Endothelial cell of umbilical vein (primary cell): Measurements from ENCODE around the gene CELF2. TPM values are rescaled to one million over a fixed set of nuclear protein-coding genes. Genes with fewer than 3 reads are reported as not detected.

Experiments
- BruUV-seq: library from RNA; stranded (reverse); fragments of 400-500 nt; replicated peaks from 2 replicates; lab custom pipeline; 2021; lab: Mats Ljungman, UMichigan
- CTCF ChIA-PET: fragments of 300-600, 350-600 bp; sonication (Branson Sonifier 250); formaldehyde crosslinking; loops from one replicate; lab custom pipeline; 2021; ENCODE audit warnings: antibody characterized with exemption, inconsistent platforms; lab: Charles Lee
- POLR2A ChIA-PET: fragments of 300-600, 350-600 bp; sonication (Branson Sonifier 250); formaldehyde crosslinking; loops from one replicate; lab custom pipeline; 2021; ENCODE audit warnings: antibody characterized with exemption, inconsistent platforms; lab: Charles Lee
- DNase-seq: peaks from one replicate; pipeline ENCODE4 v3.0.0-alpha.2; 2011; ENCODE audit warnings: low read depth, low spot score
- FAIRE-seq: peaks from 2 replicates; lab custom pipeline; 2011; peaks lifted over from hg19 to GRCh38; lab: Jason Lieb, UNC
- H2AFZ ChIP-seq: 2 replicates; pipeline ENCODE4 v1.6.0; 2012; ENCODE audit warnings: low read depth, low read length, control low read depth, inconsistent platforms
- H3K27ac ChIP-seq: 2 replicates; pipeline ENCODE4 v1.5.1; 2011; ENCODE audit warnings: low read depth, mild to moderate bottlenecking, control low read depth, low read length, moderate library complexity; ENCODE audit not compliant: insufficient read depth
- H3K27me3 ChIP-seq, 2 experiments: 2 replicates each; pipeline versions ENCODE4 v1.6.0 to v1.6.1; 2011; ENCODE audit warnings: low read length in 2 of 2, mixed read lengths in 1 of 2; ENCODE audit not compliant: control insufficient read depth in 2 of 2, insufficient read depth in 2 of 2
- H3K36me3 ChIP-seq, 2 experiments: 2 replicates in 1 of 2; 3 replicates in 1 of 2; pipeline ENCODE4 v1.5.1; 2011; ENCODE audit warnings: low read length in 2 of 2, mild to moderate bottlenecking in 1 of 2, moderate library complexity in 1 of 2; ENCODE audit not compliant: control insufficient read depth in 2 of 2, insufficient read depth in 2 of 2; ENCODE audit errors: extremely low read depth in 1 of 2
- H3K4me1 ChIP-seq: 3 replicates; pipeline ENCODE4 v1.5.1; 2011; ENCODE audit warnings: mild to moderate bottlenecking, low read length; ENCODE audit not compliant: control insufficient read depth, insufficient read depth; ENCODE audit errors: extremely low read depth
- H3K4me2 ChIP-seq: 2 replicates; pipeline ENCODE4 v1.6.1; 2011; ENCODE audit warnings: low read length, control low read depth, mixed read lengths; ENCODE audit not compliant: insufficient read depth
- H3K4me3 ChIP-seq, 3 experiments: fragments of 200-600 bp in 1 of 3; sonication (generic), shearing (Covaris generic) in 1 of 3; replicated peaks in 1 of 3; 2 replicates each; pipeline ENCODE4 v1.5.1; 2011 to 2016; ENCODE audit warnings: control low read depth in 3 of 3, low read length in 3 of 3, mild to moderate bottlenecking in 2 of 3, inconsistent platforms in 1 of 3, low read depth in 1 of 3, moderate library complexity in 1 of 3; ENCODE audit not compliant: insufficient read depth in 1 of 3
- H3K79me2 ChIP-seq: 2 replicates; pipeline ENCODE4 v1.6.0; 2012; ENCODE audit warnings: low read length, inconsistent platforms; ENCODE audit not compliant: control insufficient read depth, insufficient read depth
- H3K9ac ChIP-seq: replicated peaks from 2 replicates; pipeline ENCODE3; 2011; ENCODE audit warnings: low read length, control low read depth; ENCODE audit not compliant: insufficient read depth; ENCODE audit errors: extremely low read depth
- H3K9me1 ChIP-seq: replicated peaks from 3 replicates; pipeline ENCODE4 v1.6.0; 2011; ENCODE audit warnings: mild to moderate bottlenecking, low read length; ENCODE audit not compliant: control insufficient read depth, insufficient read depth; ENCODE audit errors: extremely low read depth
- H3K9me3 ChIP-seq: replicated peaks from 2 replicates; pipeline ENCODE4 v1.5.1; 2012; ENCODE audit warnings: low read length, inconsistent platforms; ENCODE audit not compliant: control insufficient read depth, insufficient read depth
- H4K20me1 ChIP-seq: replicated peaks from 2 replicates; pipeline ENCODE3; 2011; ENCODE audit warnings: mild to moderate bottlenecking, low read length; ENCODE audit not compliant: control insufficient read depth, insufficient read depth; ENCODE audit errors: extremely low read depth
- CTCF ChIP-seq, 2 donors: IDR thresholded peaks; 1 replicate in 1 of 2; 2 replicates in 1 of 2; pipeline ENCODE4 v1.5.1; 2011; ENCODE audit warnings: low read length in 2 of 2, mild to moderate bottlenecking in 2 of 2, moderate library complexity in 2 of 2, control low read depth in 1 of 2, inconsistent platforms in 1 of 2, low read depth in 1 of 2; ENCODE audit not compliant: insufficient read depth in 1 of 2; ENCODE audit errors: extremely low read depth in 1 of 2
- FOS ChIP-seq: IDR thresholded peaks from 2 replicates; pipeline ENCODE4 v1.6.1; 2011; ENCODE audit warnings: mild to moderate bottlenecking, low read length, moderate library complexity, borderline replicate concordance; ENCODE audit not compliant: insufficient read depth
- GATA2 ChIP-seq: IDR thresholded peaks from 2 replicates; pipeline ENCODE4 v1.7.0; 2011; ENCODE audit warnings: low read depth, mild to moderate bottlenecking, moderate library complexity, mixed read lengths, low read length; ENCODE audit not compliant: insufficient read length, insufficient read depth
- POLR2A ChIP-seq: IDR thresholded peaks from 2 replicates; pipeline ENCODE4 v1.6.1; 2012; ENCODE audit warnings: low read depth, mild to moderate bottlenecking, control low read depth, low read length
- POLR2AphosphoS5 ChIP-seq: IDR thresholded peaks from 2 replicates; pipeline ENCODE4 v1.6.1; 2012; ENCODE audit warnings: low read depth, mild to moderate bottlenecking, control low read depth, low read length, moderate library complexity; ENCODE audit not compliant: insufficient read depth
- dilution Hi-C: fragments of 300-500 bp; cut with MboI; formaldehyde crosslinking; loops from one replicate; pipeline ENCODE4 v1.15.0; 2019; ENCODE audit warnings: low sequenced_read_pairs; ENCODE audit not compliant: extremely low pct_ligation_motif_present
- intact Hi-C: fragments of 100-400 bp; cut with micrococcal nuclease; formaldehyde crosslinking; loops from one replicate; pipeline ENCODE4 v1.10.0; 2022
- polyA plus RNA-seq, 4 experiments: library from polyadenylated mRNA; depleted of rRNA in 3 of 4; stranded (reverse) in 3 of 4; unstranded in 1 of 4; fragments of >200 nt; gene quantifications; 2 replicates each; pipeline versions ENCODE4 v1.2.1 to v1.2.3, GENCODE V29; 2011 to 2012; ENCODE audit warnings: missing spikeins in 1 of 4
- total RNA-seq: library from RNA; stranded (reverse); gene quantifications from 2 replicates; pipeline ENCODE4 v1.2.3, GENCODE V29; 2021
- TF ChIP-seq, protein P1 (sequence below): IDR thresholded peaks from 2 replicates; pipeline ENCODE4 v1.6.1; 2011; ENCODE audit not compliant: insufficient read depth, insufficient read length

CELF2 gene
- total and polyA plus RNA-seq, 2 donors (not counting 3 experiments of a cell fraction or from before 2014, with no cell fraction given) = 21.6 to 42.6 TPM

DNA sequence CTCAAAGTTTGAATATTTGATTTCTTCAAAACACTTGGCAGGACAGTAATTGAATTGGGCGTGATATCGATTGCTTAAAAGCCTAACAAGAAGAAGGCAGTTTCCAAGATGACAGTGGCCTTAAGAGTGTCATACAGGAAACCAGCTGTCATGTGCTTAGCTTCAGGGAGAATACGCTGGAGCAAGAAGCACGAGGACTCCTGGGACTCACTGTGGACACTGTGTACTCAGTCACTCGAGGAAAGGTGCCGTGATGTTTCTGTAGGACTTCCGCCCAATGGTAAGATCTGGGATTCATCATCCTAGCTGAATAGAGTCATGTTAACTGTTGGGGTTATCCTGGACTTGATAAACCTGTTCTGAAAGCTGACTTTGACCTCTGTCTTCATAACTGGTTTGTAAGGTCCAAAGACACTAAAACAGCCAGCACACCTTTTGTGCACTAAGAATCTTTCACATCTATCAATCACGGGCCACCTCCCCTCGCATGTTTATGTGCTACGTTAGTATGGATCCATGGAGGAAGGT, 113.5 kb downstream of the CELF2 start:
- FAIRE-seq (no peak), DNase-seq (no peak)
- H4K20me1 ChIP-seq = no peaks in the 10 kb centered on the region
- H3K9ac ChIP-seq = no peak overlapping the region
- no peaks in the 10 kb centered on the region for H3K9me1 ChIP-seq
- intact Hi-C loops = no loop called here
- dilution Hi-C loops = no loop called here
- no peaks in the 10 kb centered on the region for H3K9me3 ChIP-seq
- H3K79me2 ChIP-seq = no peaks in the 10 kb centered on the region
- no peak overlapping the region for H3K4me3 ChIP-seq
- no peak overlapping the region for H2AFZ ChIP-seq
- H3K4me1 ChIP-seq = no peaks in the 10 kb centered on the region
- H3K4me2 ChIP-seq = no peak overlapping the region
- no TSS peak for BruUV-seq
- no peak overlapping the region for H3K27ac ChIP-seq
- TF ChIP-seq, protein P1, sequence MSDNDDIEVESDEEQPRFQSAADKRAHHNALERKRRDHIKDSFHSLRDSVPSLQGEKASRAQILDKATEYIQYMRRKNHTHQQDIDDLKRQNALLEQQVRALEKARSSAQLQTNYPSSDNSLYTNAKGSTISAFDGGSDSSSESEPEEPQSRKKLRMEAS = no peak
- TF ChIP-seq POLR2AphosphoS5 (no peak), POLR2A (no peak), CTCF (IDR thresholded peaks at IDR 0.05; ENCODE audit: extremely low read depth in 1 of 2, insufficient read depth in 1 of 2, low read depth in 1 of 2, low read length in 2 of 2) (no peak)
- ChIA-PET POLR2A (no interaction called here), CTCF (no interaction called here)
- no peaks in the 10 kb centered on the region for H3K36me3 ChIP-seq
- no peaks in the 10 kb centered on the region for H3K27me3 ChIP-seq

- no peak overlapping the region for H3K4me2 ChIP-seq
- ChIA-PET POLR2A (no interaction called here), CTCF (no interaction called here)
- no peak overlapping the region for H3K4me3 ChIP-seq
- no peaks in the 10 kb centered on the region for H3K79me2 ChIP-seq
- no peaks in the 10 kb centered on the region for H3K9me1 ChIP-seq
- H2AFZ ChIP-seq = no peak overlapping the region
- TF ChIP-seq, protein P1 = no peak
- TF ChIP-seq CTCF (IDR thresholded peaks at IDR 0.05; ENCODE audit: extremely low read depth in 1 of 2, insufficient read depth in 1 of 2, low read depth in 1 of 2, low read length in 2 of 2) (no peak), GATA2 (no peak), FOS (no peak)
- intact Hi-C loops = no loop called here
- dilution Hi-C loops = no loop called here
- H3K36me3 ChIP-seq = no peaks in the 10 kb centered on the region
- FAIRE-seq (no peak), DNase-seq (no peak)
- H3K4me1 ChIP-seq = no peaks in the 10 kb centered on the region
- H3K9ac ChIP-seq = no peak overlapping the region
- BruUV-seq = no TSS peak
- no peaks in the 10 kb centered on the region for H3K27me3 ChIP-seq
- no peak overlapping the region for H3K27ac ChIP-seq
- no peaks in the 10 kb centered on the region for H3K9me3 ChIP-seq
- no peaks in the 10 kb centered on the region for H4K20me1 ChIP-seq
Measured at GRCh38 chr10:11134411-11134810, 116.7 kb downstream of the CELF2 start.
